Measurements from ENCODE around the gene CNTN4. TPM values are rescaled to one million over a fixed set of nuclear protein-coding genes. Genes with fewer than 3 reads are reported as not detected.

The CNTN4 gene
- total and polyA plus RNA-seq, 9 donors = 0.35 to 16.7 (median 3.0) TPM

DNA sequence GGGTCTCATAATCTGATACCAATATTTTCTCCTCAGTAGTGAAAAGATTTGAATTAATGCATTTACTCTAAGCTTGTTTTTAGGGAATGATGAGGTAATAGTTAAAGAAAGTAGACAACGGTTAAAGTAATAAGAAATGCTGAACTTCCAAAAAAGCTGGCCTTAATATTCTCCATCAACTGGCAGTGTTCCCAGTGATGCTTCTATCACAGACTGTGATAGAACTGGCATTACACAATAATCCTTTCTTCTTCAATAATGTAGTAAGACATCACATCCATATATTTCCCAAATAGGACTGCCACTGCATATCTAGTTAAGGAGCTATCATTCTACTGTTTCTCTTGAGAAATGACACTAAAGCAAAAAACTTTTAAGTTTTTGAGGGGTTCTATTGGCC is 822.8 kb downstream of the CNTN4 start:
- WGBS, 3 donors = 16 to 34% (median 31%) methylated on average over 1 of the region's 1 CpG
- Histone ChIP-seq H3K4me3 (no peak overlapping the region), H3K9me3 (no peaks in the 10 kb centered on the region), H3K36me3 (no peaks in the 10 kb centered on the region), H3K4me1 (ENCODE audit: insufficient read depth) (no peaks in the 10 kb centered on the region), H3K27me3 (no peaks in the 10 kb centered on the region), H3K27ac (no peak overlapping the region)
- TF ChIP-seq, protein P1, sequence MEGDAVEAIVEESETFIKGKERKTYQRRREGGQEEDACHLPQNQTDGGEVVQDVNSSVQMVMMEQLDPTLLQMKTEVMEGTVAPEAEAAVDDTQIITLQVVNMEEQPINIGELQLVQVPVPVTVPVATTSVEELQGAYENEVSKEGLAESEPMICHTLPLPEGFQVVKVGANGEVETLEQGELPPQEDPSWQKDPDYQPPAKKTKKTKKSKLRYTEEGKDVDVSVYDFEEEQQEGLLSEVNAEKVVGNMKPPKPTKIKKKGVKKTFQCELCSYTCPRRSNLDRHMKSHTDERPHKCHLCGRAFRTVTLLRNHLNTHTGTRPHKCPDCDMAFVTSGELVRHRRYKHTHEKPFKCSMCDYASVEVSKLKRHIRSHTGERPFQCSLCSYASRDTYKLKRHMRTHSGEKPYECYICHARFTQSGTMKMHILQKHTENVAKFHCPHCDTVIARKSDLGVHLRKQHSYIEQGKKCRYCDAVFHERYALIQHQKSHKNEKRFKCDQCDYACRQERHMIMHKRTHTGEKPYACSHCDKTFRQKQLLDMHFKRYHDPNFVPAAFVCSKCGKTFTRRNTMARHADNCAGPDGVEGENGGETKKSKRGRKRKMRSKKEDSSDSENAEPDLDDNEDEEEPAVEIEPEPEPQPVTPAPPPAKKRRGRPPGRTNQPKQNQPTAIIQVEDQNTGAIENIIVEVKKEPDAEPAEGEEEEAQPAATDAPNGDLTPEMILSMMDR (IDR thresholded peaks at IDR 0.05) = no peak
- TF ChIP-seq EP300 (IDR thresholded peaks at IDR 0.05) (no peak), POLR2A (IDR thresholded peaks at IDR 0.05) (no peak)
- DNase-seq = no peak
- intact Hi-C loops (cut with DNase I) = no loop called here

DNA sequence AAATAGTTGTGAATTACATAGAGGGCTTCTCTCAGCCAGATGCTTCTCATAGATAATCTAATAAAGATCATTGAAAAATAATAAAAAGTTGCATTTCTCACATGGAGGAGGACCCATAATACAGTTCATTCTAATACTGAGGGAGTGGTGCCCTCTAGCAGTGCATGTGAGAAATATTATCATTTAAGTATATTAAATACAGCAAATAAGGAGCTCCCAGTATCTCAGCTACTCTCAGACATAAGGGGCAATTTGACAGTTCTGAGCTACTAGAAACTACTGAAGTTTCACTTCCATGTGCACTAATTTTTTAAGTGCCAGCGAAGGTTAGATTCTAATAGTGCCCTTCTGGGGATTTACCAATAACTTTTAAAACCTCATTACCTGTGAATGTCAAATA is 823.2 kb downstream of the CNTN4 start:
- H3K4me1 ChIP-seq (ENCODE audit: insufficient read depth) = no peaks in the 10 kb centered on the region
- WGBS, 3 donors = 70 to 88% (median 74%) methylated on average over 1 of the region's 1 CpG
- H3K9me3 ChIP-seq = no peaks in the 10 kb centered on the region
- intact Hi-C loops (cut with DNase I) = no loop called here
- TF ChIP-seq, protein P1 (IDR thresholded peaks at IDR 0.05) = peak in 1 of 3 donors; percentile 21
- no peak for TF ChIP-seq POLR2A (IDR thresholded peaks at IDR 0.05)
- no peaks in the 10 kb centered on the region for H3K36me3 ChIP-seq
- H3K27me3 ChIP-seq = no peaks in the 10 kb centered on the region
- no peak overlapping the region for H3K4me3 ChIP-seq
- H3K27ac ChIP-seq = no peak overlapping the region
- no peak for DNase-seq

DNA sequence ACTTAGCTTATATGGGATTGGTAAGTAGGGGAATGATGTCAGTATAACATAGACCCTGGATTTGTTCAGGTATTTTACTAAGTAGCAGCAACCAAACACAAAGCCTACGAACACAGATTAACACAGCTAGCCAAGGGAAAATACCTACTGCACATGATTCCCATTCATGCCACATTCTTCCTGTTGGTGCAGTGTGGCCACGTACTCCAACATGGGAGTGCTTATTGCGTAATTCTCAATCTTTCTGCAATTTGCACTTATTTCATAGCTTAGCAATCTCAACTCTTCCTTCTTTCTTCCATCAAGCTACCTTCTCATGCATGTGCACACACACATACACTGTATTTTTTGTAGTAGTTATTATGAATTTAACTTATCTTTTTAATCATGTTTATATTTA is 824.7 kb downstream of the CNTN4 start:
- WGBS, 3 donors = 68 to 73% (median 72%) methylated on average over 3 of the region's 3 CpGs

DNA sequence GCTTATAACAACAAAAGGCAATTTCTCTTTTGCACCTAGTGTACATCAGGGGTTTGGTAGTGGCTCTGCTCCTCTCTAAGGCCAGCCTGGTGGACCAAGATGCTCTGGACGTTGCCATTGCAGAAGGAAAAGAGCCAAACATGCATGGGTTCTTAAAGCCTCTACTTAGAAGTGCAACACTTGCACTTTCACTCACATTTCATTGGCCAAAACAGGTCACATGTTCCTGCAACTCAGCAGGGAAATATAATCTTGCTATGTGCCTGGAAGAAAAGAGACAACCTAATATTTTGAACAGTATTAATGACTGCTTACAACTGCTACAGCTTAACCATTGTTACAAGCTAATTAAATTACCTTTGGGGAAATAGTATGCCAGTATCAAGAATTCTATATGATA is 828.6 kb downstream of the CNTN4 start:
- intact Hi-C loops (cut with DNase I) = no loop called here
- H3K4me1 ChIP-seq (ENCODE audit: insufficient read depth) = no peaks in the 10 kb centered on the region
- H3K36me3 ChIP-seq = no peaks in the 10 kb centered on the region
- H3K27ac ChIP-seq = no peak overlapping the region
- 27 to 84% (median 81%) methylated on average over 1 of the region's 1 CpG for WGBS, 3 donors
- H3K4me3 ChIP-seq = no peak overlapping the region
- no peak for DNase-seq
- TF ChIP-seq EP300 (IDR thresholded peaks at IDR 0.05) (no peak), POLR2A (IDR thresholded peaks at IDR 0.05) (no peak)
- TF ChIP-seq, protein P1 (IDR thresholded peaks at IDR 0.05) = no peak
- no peaks in the 10 kb centered on the region for H3K9me3 ChIP-seq
- H3K27me3 ChIP-seq = no peaks in the 10 kb centered on the region

More for the DNA sequence above, 824.7 kb downstream of the CNTN4 start:
- intact Hi-C loops (cut with DNase I) = no loop called here
- no peak for DNase-seq
- H3K27me3 ChIP-seq = no peaks in the 10 kb centered on the region
- no peaks in the 10 kb centered on the region for H3K36me3 ChIP-seq
- no peaks in the 10 kb centered on the region for H3K4me1 ChIP-seq (ENCODE audit: insufficient read depth)
- no peak overlapping the region for H3K27ac ChIP-seq
- H3K9me3 ChIP-seq = no peaks in the 10 kb centered on the region
- TF ChIP-seq, protein P1 (IDR thresholded peaks at IDR 0.05) = no peak
- TF ChIP-seq POLR2A (IDR thresholded peaks at IDR 0.05) (no peak), EP300 (IDR thresholded peaks at IDR 0.05) (no peak)
- H3K4me3 ChIP-seq = no peak overlapping the region

DNA sequence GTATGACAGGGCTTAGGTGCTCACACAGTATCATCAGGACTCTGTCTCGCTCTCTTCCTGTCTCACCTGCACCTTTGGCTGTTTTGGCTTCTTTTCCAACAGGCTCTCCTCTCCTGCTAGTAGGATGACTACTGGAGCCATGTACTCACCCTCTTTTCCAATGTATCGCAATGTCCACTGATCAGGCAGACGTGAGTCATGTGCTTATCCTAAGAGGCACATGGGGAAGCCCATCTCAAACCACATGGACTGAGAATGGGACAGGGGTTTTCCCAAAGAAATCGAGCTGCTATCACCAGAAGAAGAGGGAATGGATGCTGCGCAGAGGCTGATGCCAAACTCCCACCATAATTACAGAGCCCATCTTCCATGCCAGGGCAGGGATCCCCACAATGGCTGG is 830.9 kb downstream of the CNTN4 start:
- WGBS, 3 donors = 78 to 90% (median 83%) methylated on average over 5 of the region's 5 CpGs
- no peaks in the 10 kb centered on the region for H3K36me3 ChIP-seq
- no peaks in the 10 kb centered on the region for H3K9me3 ChIP-seq
- DNase-seq = no peak
- intact Hi-C loops (cut with DNase I) = no loop called here
- no peak overlapping the region for H3K27ac ChIP-seq
- TF ChIP-seq, protein P1 (IDR thresholded peaks at IDR 0.05) = no peak
- TF ChIP-seq EP300 (IDR thresholded peaks at IDR 0.05) = no peak
- no peak for TF ChIP-seq POLR2A (IDR thresholded peaks at IDR 0.05)
- no peaks in the 10 kb centered on the region for H3K4me1 ChIP-seq (ENCODE audit: insufficient read depth)
- H3K4me3 ChIP-seq = no peak overlapping the region
- no peaks in the 10 kb centered on the region for H3K27me3 ChIP-seq

Data from ovary (tissue), 9 donors.